T47D (cell line): ENCODE data around the gene TMEM139.

Source experiments
- DNase-seq, 2 experiments: peaks; one replicate each; pipeline versions ENCODE4 v3.0.0 to v3.0.0-alpha.2; 2011 to 2012; ENCODE audit warnings: low read depth in 1 of 2, low spot score in 1 of 2
- JUND ChIP-seq: IDR thresholded peaks from 2 replicates; pipeline ENCODE4 v1.6.1; 2012; ENCODE audit warnings: low read depth
- in situ Hi-C: cut with HindIII; loops from 2 replicates; pipeline ENCODE4 v1.10.0; 2016; ENCODE audit warnings: low sequenced_read_pairs, low pct_unique_long_range_greater_than_20kb

Gene TMEM139

DNA sequence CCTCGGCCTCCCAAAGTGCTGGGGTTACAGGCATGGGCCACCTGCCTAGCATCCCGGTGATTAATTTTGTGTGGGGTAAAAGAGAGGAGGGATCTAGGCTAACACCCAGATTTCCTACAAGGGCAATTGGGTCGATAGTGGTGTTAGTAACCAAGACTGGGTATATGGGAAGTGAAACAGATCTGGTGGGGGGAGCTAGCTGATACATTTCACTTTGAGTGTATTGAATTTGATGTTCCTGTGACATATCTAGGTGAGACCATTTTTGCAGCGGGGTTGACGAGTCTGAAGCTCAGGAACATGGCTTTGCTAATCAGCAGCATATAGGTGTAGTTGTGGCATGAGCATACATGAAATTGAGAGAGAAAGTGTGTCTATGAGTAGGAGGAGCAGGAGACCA, 43.1 kb downstream of the TMEM139 start:
- no peak for TF ChIP-seq JUND
- no peak for DNase-seq
- in situ Hi-C loops, result no loop called here

DNA sequence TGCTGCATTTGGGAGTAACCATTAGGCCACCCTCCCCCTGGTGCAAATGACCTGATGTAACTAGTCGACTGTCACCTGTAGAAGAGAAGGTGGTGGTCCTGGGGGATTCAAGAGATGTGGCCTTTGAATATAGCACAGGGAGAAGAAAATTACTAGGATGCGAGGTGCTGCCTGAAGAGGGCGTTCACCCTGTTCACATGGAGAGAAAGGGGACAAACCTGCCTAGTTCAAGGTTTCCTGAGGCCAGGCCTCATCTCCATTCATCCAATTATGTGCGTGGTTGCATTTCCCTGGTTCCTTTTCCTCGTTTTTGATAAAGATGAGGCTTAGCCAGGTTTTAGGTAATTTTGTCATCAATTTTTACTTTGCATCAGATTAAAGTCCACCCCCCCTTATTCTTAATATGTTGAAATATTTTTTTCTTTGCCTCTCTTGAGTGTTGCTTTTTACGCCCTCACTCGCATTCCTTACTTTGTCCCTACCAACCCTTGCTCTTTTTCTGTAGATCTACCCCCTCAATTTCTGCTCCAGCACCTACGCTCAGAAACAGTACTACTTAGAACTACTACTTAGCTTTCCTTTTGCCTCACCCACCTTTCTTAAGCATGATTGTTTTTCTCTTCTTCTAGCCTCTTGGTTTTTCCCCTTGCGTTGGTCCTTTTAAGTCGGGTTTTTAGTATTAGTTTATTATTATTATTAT, 44.9 kb downstream of the TMEM139 start:
- no peak for DNase-seq
- no peak for TF ChIP-seq JUND

GRCh38 chr7:143331179-143331801, 46.5 kb downstream of the TMEM139 start:
- no peak for DNase-seq
- TF ChIP-seq JUND, result no peak
- in situ Hi-C loops, result no loop called here

More for the DNA sequence above, 44.9 kb downstream of the TMEM139 start:
- in situ Hi-C loops, result no loop called here

- TF ChIP-seq JUND, result no peak
- in situ Hi-C loops, result no loop called here
- DNase-seq, result no peak
Measured at GRCh38 chr7:143334244-143334643, 49.5 kb downstream of the TMEM139 start.

- no peak for DNase-seq
- in situ Hi-C loops, result no loop called here
- no peak for TF ChIP-seq JUND
Measured at GRCh38 chr7:143337216-143337615, 52.5 kb downstream of the TMEM139 start.
